GM18520 (cell line): ENCODE results near the gene RSRC1.
"Not testable (repeated sequence)": the region's sequence is repeated elsewhere in the genome, so short reads cannot be mapped to it uniquely, and the experiment has no call there.

ENCODE experiments used
- ATAC-seq: cut with Tn5 transposase; IDR thresholded peaks from one replicate; pipeline ENCODE4 v1.9.1; 2021; ENCODE audit not compliant: unreplicated experiment

The RSRC1 gene

GRCh38 chr3:158384019-158384418, 274.1 kb downstream of the RSRC1 start:
- ATAC-seq = peak; percentile 69

- no peak for ATAC-seq
These were observed 285.5 kb downstream of the RSRC1 start for GRCh38 chr3:158395421-158395820.

DNA sequence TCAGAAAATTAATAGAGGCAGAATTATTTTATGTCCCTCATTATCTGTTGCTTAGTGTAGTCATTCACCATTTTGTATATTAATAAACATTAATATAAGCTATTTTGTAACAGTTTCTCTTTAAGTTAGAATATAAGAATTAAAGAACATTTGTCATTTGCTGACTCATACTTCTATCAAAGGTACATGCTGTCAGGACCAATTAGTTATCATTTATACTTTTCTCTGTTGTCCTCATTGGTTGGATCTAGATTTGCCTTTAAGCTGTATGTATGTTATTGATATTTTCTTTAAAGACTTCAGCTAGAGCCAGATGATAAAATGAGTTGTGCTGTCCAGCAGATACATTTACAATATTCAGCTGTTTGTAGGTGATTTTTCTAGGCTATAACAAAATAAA, 292.7 kb downstream of the RSRC1 start:
- ATAC-seq = no peak

- ATAC-seq = no peak
These were observed 293.1 kb downstream of the RSRC1 start for GRCh38 chr3:158403013-158403412.

DNA sequence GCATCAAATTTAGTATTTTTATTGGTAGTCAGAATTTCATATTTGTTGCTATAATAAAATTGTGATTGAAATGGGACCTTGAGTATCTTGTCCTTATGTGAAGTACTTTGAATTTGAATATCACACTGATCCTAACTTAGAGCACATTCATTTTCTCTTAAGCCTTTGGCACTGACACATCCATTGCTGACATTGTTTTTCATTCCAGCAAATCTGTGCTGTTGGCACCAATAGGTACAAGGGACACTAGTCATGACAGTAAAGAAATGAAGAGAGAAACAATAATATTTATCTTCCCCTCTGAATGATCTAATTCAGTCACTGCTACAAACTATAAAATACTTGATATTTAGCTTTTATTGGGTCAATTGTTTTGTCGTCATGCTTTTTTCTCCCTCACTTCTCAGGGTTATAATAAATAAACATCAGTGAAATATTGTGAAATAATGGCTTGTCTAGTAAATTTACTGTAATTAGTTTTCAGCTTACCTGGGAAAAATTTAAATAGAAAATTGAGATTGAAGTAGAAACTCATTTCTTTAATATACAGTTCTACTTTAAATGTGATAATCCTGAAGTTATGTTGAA, 294.3 kb downstream of the RSRC1 start:
- ATAC-seq = no peak

GRCh38 chr3:158405507-158405906, 295.6 kb downstream of the RSRC1 start:
- ATAC-seq = no peak

GRCh38 chr3:158407844-158408517, 298.1 kb downstream of the RSRC1 start:
- no peak for ATAC-seq

DNA sequence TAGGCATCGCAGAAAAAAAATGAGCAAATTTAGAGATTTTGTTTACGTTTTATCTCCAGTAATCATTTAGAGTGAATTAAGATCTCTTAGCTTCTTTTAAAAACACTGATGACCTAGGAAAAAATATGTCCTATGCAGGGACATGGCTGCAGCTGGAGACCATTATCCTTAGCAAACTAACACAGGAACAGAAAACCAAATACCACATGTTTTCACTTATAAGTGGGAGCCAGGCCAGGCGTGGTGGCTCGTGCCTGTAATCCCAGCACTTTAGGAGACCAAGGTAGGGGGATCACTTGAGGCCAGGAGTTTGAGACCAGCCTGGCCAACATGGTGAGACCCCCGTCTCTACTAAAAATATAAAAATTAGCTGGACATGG, 298.6 kb downstream of the RSRC1 start:
- not testable (repeated sequence) for ATAC-seq

DNA sequence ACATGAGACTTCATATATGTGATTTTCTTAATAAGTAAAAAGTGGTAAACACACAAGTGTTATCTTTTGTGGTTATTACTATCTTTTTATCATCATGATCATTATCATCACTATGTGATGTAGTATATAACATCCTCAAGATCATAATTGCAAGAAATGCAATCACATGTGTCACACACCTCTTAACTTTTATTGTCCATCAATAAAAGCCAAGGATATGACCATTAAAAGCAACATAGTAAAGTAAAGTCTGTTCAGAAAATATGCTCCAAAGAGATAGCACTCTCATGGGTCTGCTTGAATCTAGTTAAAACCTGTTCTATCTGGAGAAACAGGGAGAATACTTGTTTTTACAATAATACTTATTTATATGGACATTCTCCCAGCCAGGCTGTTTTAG, 308.1 kb downstream of the RSRC1 start:
- ATAC-seq = no peak

GRCh38 chr3:158419820-158420653, 310.1 kb downstream of the RSRC1 start:
- ATAC-seq = no peak

DNA sequence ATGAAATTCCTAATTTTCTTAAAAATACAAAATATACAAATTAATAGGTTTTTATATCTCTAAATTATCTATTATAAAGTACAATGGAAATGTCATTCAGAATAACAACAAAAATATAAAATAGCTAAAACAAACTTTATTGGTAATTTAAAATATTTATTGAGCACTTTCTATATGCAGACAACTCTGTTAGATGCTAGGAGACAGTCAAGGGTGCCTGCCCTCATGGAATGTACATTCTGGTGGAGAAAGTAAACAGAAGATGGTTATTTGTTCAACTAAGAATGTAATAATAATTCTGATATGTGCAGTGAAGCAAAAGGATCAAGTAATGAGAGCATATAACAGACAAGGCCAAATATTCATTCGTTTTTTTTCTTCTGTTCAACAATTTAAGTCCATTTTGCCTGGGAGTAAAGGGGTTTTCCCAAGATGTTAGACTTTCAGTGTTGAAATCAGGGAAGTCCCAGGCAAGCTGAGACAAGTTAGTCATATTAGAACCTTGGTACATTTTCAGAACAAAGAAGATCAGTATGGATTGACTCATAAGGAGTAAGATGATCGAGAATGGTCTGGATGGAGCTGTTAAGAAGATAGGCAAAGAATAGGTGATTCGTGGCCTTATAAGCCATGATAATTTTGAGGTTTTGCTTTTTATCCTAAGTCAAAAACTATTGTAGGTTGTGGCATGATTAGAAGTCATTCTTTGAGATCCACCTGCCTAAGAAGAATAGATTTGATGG, 310.9 kb downstream of the RSRC1 start:
- ATAC-seq = peak; percentile 98

DNA sequence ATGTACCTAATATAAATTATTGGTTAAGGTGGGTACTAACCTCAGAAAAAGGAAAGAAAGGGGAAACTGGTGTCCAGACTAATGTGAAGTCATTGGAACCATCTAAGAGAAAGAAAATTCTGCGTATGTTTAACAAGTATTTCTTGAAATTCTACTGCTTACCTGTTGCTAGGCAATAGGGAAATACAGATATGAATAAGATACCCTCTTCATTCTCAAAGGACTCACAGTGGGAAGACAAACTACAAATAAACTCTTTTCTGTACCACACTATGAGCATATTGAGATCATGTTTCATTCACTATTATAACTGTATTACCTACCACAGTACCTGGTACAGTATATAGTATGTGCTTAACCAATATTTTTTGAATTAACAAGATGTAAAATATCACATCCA, 320.6 kb downstream of the RSRC1 start:
- no peak for ATAC-seq

DNA sequence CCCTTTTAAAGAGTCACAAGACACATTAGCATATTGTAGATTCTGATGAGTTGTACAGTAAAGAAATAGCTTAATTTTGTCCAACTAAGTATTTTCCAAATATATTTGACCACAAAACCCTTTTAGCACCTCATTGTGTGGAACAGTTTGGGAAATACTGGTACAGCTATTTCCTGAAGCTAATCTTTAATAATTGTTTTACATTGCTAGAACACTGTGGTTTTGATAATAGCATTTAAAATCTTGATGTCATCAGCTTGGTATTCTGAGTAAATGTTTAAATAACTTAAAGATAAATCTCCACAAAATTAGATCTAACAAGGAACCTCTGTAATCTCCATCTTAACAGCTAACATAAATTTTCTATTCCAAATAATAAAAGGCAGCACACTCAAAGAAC, 321.1 kb downstream of the RSRC1 start:
- no peak for ATAC-seq

- ATAC-seq = no peak
These were observed 321.9 kb downstream of the RSRC1 start for GRCh38 chr3:158431829-158432228.

DNA sequence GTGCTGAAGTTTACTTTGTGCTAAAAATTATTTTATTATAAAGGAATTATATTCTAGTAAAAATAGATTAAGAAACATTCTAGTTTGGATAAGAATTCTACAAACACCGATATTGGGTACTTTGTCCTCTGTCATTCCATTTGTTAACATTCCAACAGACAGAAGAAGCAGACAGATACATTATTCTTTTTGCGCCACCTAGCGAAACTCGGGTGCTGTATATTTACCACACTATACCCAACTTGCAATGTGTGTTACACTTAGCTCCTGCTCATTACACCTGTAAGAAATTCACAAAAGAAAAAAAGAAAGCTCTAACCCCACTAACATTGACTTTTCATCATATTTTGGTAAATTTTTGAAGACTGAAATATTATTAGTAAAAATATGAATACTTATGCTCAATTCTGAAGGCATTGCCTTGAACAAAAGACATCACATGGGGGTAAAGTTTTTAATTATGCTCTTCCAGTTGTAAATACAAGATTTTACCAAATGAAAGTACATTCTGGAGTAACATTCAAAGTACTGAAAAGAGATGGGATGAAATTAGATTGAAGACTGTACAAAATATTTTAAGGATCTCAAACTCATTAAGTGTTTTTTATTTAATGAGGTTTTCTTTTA, 324.6 kb downstream of the RSRC1 start:
- peak; percentile 77 for ATAC-seq

- ATAC-seq = peak; percentile 95
These were observed 333.7 kb downstream of the RSRC1 start for GRCh38 chr3:158443632-158444031.

DNA sequence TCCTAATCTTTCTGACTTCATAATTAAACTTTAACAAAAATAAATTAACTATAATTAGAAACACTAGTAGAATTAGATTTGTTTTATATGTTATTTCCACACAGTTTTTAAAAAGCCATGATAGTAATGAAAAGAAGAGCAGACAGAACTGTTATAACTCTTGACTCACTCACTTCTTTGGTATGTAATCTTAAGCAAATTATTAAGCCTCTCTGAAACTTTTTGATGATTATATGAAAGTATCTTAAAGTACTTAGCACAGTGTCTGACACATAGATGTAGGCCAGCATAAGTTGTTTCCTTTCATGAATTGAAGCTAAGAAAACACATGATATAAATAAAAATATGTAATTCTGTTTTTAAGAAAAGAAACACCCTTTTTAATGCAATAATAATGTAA, 337.5 kb downstream of the RSRC1 start:
- ATAC-seq = no peak

GRCh38 chr3:158451405-158452055, 341.6 kb downstream of the RSRC1 start:
- ATAC-seq = no peak

DNA sequence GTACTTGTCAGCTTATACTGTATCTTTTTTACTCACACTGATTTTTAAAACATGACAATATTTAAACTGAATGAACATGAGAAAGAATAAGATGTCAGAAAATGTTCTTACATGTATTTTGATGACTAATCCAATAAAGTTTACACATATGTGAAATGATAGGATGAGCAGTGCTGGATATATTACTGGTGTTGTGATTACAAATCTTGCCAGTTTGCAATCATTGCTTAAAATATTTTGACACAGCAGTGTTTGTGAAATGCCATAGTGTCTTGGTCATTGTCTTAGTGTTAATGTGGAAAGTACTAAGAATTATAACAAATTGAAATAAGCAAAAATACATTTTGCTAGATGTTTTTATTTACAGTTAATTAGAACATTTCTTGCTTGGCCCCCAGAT, 342.4 kb downstream of the RSRC1 start:
- ATAC-seq = no peak

DNA sequence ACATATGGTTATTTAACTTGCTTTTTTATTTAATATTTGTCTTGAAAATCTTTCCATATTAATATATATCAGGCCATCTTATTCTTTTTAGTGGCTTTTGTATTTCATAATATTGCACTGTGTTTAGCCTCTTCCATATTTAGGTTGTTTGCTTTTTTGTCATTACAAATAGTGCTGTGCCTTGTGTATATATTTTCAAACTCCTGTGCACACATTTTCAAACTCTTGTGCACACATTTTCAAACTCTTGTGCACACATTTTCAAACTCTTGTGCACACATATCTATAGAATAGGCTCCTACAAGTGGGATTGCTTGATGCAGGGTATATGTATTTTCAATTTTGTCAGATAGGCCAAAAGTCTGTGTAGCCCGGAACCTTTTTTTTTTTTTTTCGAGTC, 343.1 kb downstream of the RSRC1 start:
- no peak for ATAC-seq
